Lung (tissue), 12 donors: ENCODE data around the gene SEMA4F. TPM values are rescaled to one million over a fixed set of nuclear protein-coding genes. Genes with fewer than 3 reads are reported as not detected.

ENCODE experiments used
- ATAC-seq: fragments of 200-7000 bp; cut with Tn5 transposase; one replicate; pipeline ENCODE4 v1.9.1; 2020; ENCODE audit warnings: moderate number of reproducible peaks; ENCODE audit not compliant: insufficient read depth, low FRiP score
- DNase-seq, 3 donors: peaks; one replicate each; pipeline ENCODE4 v3.0.0-alpha.2; 2013 to 2017
- H3K27ac ChIP-seq, 2 donors: one replicate each; pipeline ENCODE4 v1.5.1; 2013; ENCODE audit warnings: mild to moderate bottlenecking in 2 of 2, moderate library complexity in 2 of 2, control low read depth in 1 of 2, inconsistent platforms in 1 of 2, low read depth in 1 of 2, low read length in 1 of 2
- H3K27me3 ChIP-seq, 3 donors: one replicate each; pipeline ENCODE4 v1.5.1; 2013; ENCODE audit warnings: low read length in 2 of 3; ENCODE audit not compliant: control insufficient read depth in 3 of 3, insufficient read depth in 3 of 3
- H3K36me3 ChIP-seq, 4 donors: one replicate each; pipeline ENCODE4 v1.5.1; 2013; ENCODE audit warnings: low read length in 4 of 4, mild to moderate bottlenecking in 1 of 4, moderate library complexity in 1 of 4; ENCODE audit not compliant: control insufficient read depth in 4 of 4, insufficient read depth in 4 of 4
- H3K4me1 ChIP-seq, 5 donors: one replicate each; pipeline ENCODE4 v1.5.1; 2013; ENCODE audit warnings: low read length in 5 of 5, mild to moderate bottlenecking in 2 of 5, moderate library complexity in 1 of 5; ENCODE audit not compliant: control insufficient read depth in 5 of 5, insufficient read depth in 5 of 5
- H3K4me3 ChIP-seq: one replicate; pipeline ENCODE4 v1.5.1; 2013; ENCODE audit warnings: mild to moderate bottlenecking, control low read depth, moderate library complexity
- H3K9ac ChIP-seq, 2 donors: one replicate each; pipeline ENCODE4 v1.5.1; 2013; ENCODE audit warnings: low read length in 2 of 2, control low read depth in 1 of 2; ENCODE audit not compliant: insufficient read depth in 1 of 2
- H3K9me3 ChIP-seq, 4 donors: one replicate each; pipeline ENCODE4 v1.5.1; 2013; ENCODE audit warnings: low read length in 3 of 4, mild to moderate bottlenecking in 1 of 4, moderate library complexity in 1 of 4; ENCODE audit not compliant: control insufficient read depth in 4 of 4, insufficient read depth in 3 of 4
- WGBS, 2 donors: extraction: QIAGEN DNeasy Blood & Tissue Kit; methylation state at CpG; one replicate each; pipeline ENCODE4 v1.1.7; 2013; 5-methylcytosine and 5-hydroxymethylcytosine counted together
- polyA plus RNA-seq, 2 donors: library from polyadenylated mRNA; stranded (reverse); fragments of 200-250 nt; gene quantifications; one replicate each; pipeline ENCODE4 v1.2.1, GENCODE V29; 2013
- total RNA-seq, 2 donors: library from RNA; depleted of rRNA in 1 of 2; stranded (reverse); fragments of >200 nt in 1 of 2; gene quantifications; one replicate each; pipeline ENCODE4 v1.2.1, GENCODE V29; 2014 to 2021
- TF ChIP-seq, protein P1 (sequence below): IDR thresholded peaks from 2 replicates; pipeline ENCODE4 v1.5.1; 2012; ENCODE audit warnings: mild to moderate bottlenecking; ENCODE audit errors: control extremely low read depth, extremely low read depth
- donor health status: control.
- donor health status: control.
- donor health status: Bipolar disorder and iron deficiency.
- donor health status: healthy.
- donor health status: DM: yes; HTN: yes; CAD: no.

Gene SEMA4F
- total and polyA plus RNA-seq, 4 donors, result 3.0 to 9.6 (median 4.2) TPM

DNA sequence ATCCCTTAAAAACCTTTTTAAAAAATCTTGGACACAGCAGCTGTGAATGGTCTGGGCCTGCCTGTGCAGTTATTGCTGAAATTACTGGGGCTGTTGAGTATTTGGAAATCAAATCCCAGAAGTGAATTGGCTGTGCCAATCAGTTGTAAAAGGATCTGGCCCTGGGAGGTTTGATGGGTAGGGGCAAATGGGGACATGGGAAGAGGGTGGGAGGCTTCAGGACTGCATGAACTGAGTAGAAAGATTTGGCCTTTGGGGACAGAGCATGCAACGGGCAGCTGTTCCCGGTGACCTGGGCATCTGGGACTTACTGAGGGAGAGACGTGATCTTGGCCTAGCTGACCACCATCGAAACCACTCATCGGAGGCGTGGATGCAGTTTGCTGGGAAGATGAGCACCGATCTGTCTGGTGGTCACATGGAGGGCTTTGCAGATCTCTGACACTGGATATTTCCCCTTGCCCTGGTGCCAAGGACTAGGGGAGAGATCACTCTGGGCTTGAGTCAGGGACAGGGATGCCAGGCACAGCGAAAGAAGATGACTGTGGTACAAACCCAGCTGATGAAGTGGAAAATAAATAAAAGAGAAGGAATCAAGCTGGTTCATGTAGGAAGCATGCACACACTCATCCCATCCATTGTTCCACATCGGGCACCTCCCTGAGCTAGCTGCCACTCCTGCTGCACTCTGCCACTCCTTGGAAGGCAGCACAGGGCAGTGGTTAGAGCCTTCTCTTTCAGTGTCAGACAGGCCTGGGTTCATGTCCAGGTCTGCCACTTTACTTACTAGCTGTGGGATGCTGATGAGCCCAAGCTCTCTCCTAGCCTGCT is 58.4 kb downstream of the SEMA4F start:
- Histone ChIP-seq H3K4me3 (no peak overlapping the region), H3K4me1 (peaks cover 0 to 2% (median 0%) of the 10 kb centered on the region in 5 donors), H3K9me3 (no peaks in the 10 kb centered on the region), H3K27me3 (peaks cover 0 to 31% (median 12%) of the 10 kb centered on the region in 3 donors), H3K36me3 (no peaks in the 10 kb centered on the region), H3K9ac (no peak overlapping the region), H3K27ac (no peak overlapping the region)
- no peak for ATAC-seq
- 95 to 97% methylated on average over 9 of the region's 9 CpGs for WGBS, 2 donors
- DNase-seq, result no peak
- TF ChIP-seq, protein P1, sequence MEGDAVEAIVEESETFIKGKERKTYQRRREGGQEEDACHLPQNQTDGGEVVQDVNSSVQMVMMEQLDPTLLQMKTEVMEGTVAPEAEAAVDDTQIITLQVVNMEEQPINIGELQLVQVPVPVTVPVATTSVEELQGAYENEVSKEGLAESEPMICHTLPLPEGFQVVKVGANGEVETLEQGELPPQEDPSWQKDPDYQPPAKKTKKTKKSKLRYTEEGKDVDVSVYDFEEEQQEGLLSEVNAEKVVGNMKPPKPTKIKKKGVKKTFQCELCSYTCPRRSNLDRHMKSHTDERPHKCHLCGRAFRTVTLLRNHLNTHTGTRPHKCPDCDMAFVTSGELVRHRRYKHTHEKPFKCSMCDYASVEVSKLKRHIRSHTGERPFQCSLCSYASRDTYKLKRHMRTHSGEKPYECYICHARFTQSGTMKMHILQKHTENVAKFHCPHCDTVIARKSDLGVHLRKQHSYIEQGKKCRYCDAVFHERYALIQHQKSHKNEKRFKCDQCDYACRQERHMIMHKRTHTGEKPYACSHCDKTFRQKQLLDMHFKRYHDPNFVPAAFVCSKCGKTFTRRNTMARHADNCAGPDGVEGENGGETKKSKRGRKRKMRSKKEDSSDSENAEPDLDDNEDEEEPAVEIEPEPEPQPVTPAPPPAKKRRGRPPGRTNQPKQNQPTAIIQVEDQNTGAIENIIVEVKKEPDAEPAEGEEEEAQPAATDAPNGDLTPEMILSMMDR, result no peak

DNA sequence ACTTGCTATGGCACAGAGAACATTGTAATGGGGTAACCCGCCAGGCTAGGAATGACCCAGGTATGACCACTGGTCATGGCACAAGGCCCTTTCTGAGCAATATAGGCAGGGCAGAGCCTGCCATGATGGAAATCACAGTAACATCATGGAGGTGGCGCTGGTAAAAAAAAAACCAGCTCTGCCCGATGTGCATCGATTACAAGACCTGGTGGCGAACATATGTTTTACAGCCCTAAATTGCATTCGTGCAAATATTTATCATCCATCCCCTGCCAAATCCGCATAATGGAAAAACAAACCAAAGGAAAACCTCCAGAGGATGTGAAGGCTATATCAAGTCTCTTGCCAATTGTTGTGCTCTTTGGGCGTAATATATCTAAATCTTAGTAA is 60.6 kb downstream of the SEMA4F start:
- Histone ChIP-seq H3K27ac (no peak overlapping the region), H3K36me3 (no peaks in the 10 kb centered on the region), H3K4me1 (no peaks in the 10 kb centered on the region), H3K4me3 (no peak overlapping the region), H3K27me3 (peaks cover 0 to 48% (median 26%) of the 10 kb centered on the region in 3 donors), H3K9me3 (no peaks in the 10 kb centered on the region), H3K9ac (no peak overlapping the region)
- no peak for DNase-seq
- 46 to 57% methylated on average over 8 of the region's 8 CpGs for WGBS, 2 donors
- ATAC-seq, result no peak
- TF ChIP-seq, protein P1, result no peak

DNA sequence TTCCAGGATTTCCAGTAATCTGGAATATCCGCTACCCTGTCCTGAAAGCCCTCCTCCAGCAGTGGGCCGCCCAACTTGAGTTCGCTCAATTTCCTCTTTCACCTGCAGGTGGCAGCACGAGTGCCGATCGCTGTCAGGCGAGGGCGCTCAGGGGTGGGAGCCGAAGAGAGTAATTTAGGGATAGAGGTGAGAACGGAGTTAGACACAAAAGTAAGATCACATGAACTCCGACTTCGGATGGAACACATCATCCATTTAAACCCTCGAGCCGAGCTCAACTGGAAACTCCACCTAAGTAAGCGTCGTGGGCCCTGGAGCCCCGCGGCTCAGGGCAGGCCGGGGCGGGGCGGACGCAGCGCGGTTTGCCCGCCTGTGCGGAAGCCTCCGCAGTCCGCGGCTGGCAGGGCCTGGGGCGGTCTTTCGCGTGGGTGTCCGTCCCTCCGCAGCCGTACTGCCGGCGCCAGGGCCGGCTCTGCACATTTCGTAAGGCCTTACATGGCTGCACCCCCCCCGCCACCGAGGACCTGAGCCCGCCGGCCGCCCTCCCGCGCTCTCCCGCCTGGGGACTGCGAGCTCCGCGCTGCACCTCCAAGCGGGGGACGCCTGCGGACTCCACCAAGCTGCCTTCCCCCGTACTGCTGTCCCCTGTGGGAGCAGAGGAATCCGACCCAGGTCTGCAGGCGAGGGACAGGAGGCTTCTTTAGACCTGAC is 61.2 kb downstream of the SEMA4F start:
- H3K9ac ChIP-seq, result no peak overlapping the region
- DNase-seq (peak; percentile 84 to 86 (median 85)), ATAC-seq (peak; percentile 97)
- 1% methylated on average over 56 of the region's 56 CpGs for WGBS, 2 donors
- H3K36me3 ChIP-seq, result no peaks in the 10 kb centered on the region
- peak overlapping the region; percentile 14 to 34 for H3K27ac ChIP-seq
- peak overlapping the region; percentile 15 for H3K4me3 ChIP-seq
- no peaks in the 10 kb centered on the region for H3K9me3 ChIP-seq
- TF ChIP-seq, protein P1, result peak; percentile 87
- H3K4me1 ChIP-seq, result no peaks in the 10 kb centered on the region
- H3K27me3 ChIP-seq, result peaks cover 0 to 48% (median 26%) of the 10 kb centered on the region in 3 donors
